Activated B cell treated with CpG ODN at 0.5 μM for 24 hours (primary cell): ENCODE data around the gene ZCCHC2. TPM values are rescaled to one million over a fixed set of nuclear protein-coding genes. Genes with fewer than 3 reads are reported as not detected.

Experiments
- ATAC-seq: fragments of 200-7000 bp; cut with Tn5 transposase; one replicate; pipeline ENCODE4 v1.10.0; 2021; ENCODE audit warnings: low read depth, mild to moderate bottlenecking, moderate library complexity
- CTCF ChIA-PET: fragments of 350-600 bp; sonication (Branson Sonifier 250); formaldehyde crosslinking; loops from one replicate; lab custom pipeline; 2021; ENCODE audit warnings: antibody characterized with exemption; lab: Charles Lee
- POLR2A ChIA-PET: fragments of 350-600 bp; sonication (Branson Sonifier 250); formaldehyde crosslinking; loops from one replicate; lab custom pipeline; 2021; ENCODE audit warnings: antibody characterized with exemption; lab: Charles Lee
- DNase-seq: peaks from one replicate; pipeline ENCODE4 v3.0.0; 2022
- H3K27ac Mint-ChIP-seq: one replicate; pipeline ENCODE4 v1.8.0; 2020; ENCODE audit warnings: mixed read lengths
- H3K27me3 Mint-ChIP-seq: one replicate; pipeline ENCODE4 v1.8.0; 2021; ENCODE audit warnings: mixed read lengths
- H3K36me3 Mint-ChIP-seq: one replicate; pipeline ENCODE4 v1.8.0; 2021; ENCODE audit warnings: low read depth, mixed read lengths
- H3K4me1 Mint-ChIP-seq: one replicate; pipeline ENCODE4 v1.8.0; 2021; ENCODE audit warnings: mixed read lengths
- H3K4me3 Mint-ChIP-seq: one replicate; pipeline ENCODE4 v1.8.0; 2020; ENCODE audit warnings: mild to moderate bottlenecking, mixed read lengths
- H3K9me3 Mint-ChIP-seq: one replicate; pipeline ENCODE4 v1.8.0; 2020; ENCODE audit warnings: mixed read lengths
- CTCF ChIP-seq: fragments of 200-600 bp; IDR thresholded peaks from one replicate; pipeline ENCODE4 v1.8.0; 2022; ENCODE audit warnings: antibody characterized with exemption, mild to moderate bottlenecking
- intact Hi-C: fragments of 100-400 bp; cut with micrococcal nuclease; formaldehyde crosslinking; loops from one replicate; pipeline ENCODE4 v1.15.1; 2024
- total RNA-seq: library from RNA; stranded (reverse); gene quantifications from 2 replicates; pipeline ENCODE4 v1.2.3, GENCODE V29; 2022

Gene ZCCHC2
- total RNA-seq, 1 donor from 2014 or later = 29.4 TPM

- Mint-ChIP-seq H3K9me3 (no peaks in the 10 kb centered on the region), H3K4me3 (no peak overlapping the region), H3K27me3 (peaks cover 41% of the 10 kb centered on the region), H3K4me1 (no peaks in the 10 kb centered on the region), H3K27ac (no peak overlapping the region), H3K36me3 (no peaks in the 10 kb centered on the region)
- no peak for TF ChIP-seq CTCF
- DNase-seq = no peak
- ChIA-PET POLR2A (no interaction called here), CTCF (no interaction called here)
- no peak for ATAC-seq
- intact Hi-C loops = no loop called here
Observed at GRCh38 chr18:62603211-62603610, 80.4 kb downstream of the ZCCHC2 start.

- ChIA-PET CTCF (no interaction called here), POLR2A (no interaction called here)
- ATAC-seq = no peak
- H3K27me3 Mint-ChIP-seq = peaks cover 34% of the 10 kb centered on the region
- no peaks in the 10 kb centered on the region for H3K4me1 Mint-ChIP-seq
- DNase-seq = no peak
- no peak for TF ChIP-seq CTCF
- intact Hi-C loops = no loop called here
- no peak overlapping the region for H3K4me3 Mint-ChIP-seq
- no peaks in the 10 kb centered on the region for H3K9me3 Mint-ChIP-seq
- no peaks in the 10 kb centered on the region for H3K36me3 Mint-ChIP-seq
- no peak overlapping the region for H3K27ac Mint-ChIP-seq
Observed at GRCh38 chr18:62603979-62604378, 81.2 kb downstream of the ZCCHC2 start.

GRCh38 chr18:62605685-62606084, 82.9 kb downstream of the ZCCHC2 start:
- intact Hi-C loops = no loop called here
- Mint-ChIP-seq H3K27me3 (peaks cover 21% of the 10 kb centered on the region), H3K9me3 (no peaks in the 10 kb centered on the region), H3K4me1 (no peaks in the 10 kb centered on the region), H3K36me3 (no peaks in the 10 kb centered on the region), H3K27ac (no peak overlapping the region), H3K4me3 (no peak overlapping the region)
- DNase-seq = no peak
- ChIA-PET CTCF (no interaction called here), POLR2A (no interaction called here)
- no peak for TF ChIP-seq CTCF
- no peak for ATAC-seq

GRCh38 chr18:62606106-62606505, 83.3 kb downstream of the ZCCHC2 start:
- CTCF ChIA-PET = no interaction called here
- Mint-ChIP-seq H3K36me3 (no peaks in the 10 kb centered on the region), H3K27ac (no peak overlapping the region), H3K4me3 (no peak overlapping the region), H3K27me3 (peaks cover 20% of the 10 kb centered on the region), H3K4me1 (no peaks in the 10 kb centered on the region), H3K9me3 (no peaks in the 10 kb centered on the region)
- intact Hi-C loops = no loop called here
- DNase-seq (no peak), ATAC-seq (no peak)
- no peak for TF ChIP-seq CTCF
- POLR2A ChIA-PET = no interaction called here

GRCh38 chr18:62607302-62607701, 84.5 kb downstream of the ZCCHC2 start:
- intact Hi-C loops = no loop called here
- Mint-ChIP-seq H3K27me3 (peaks cover 10% of the 10 kb centered on the region), H3K4me3 (no peak overlapping the region), H3K36me3 (no peaks in the 10 kb centered on the region), H3K9me3 (no peaks in the 10 kb centered on the region), H3K4me1 (no peaks in the 10 kb centered on the region), H3K27ac (no peak overlapping the region)
- no peak for ATAC-seq
- POLR2A ChIA-PET = no interaction called here
- CTCF ChIA-PET = no interaction called here
- DNase-seq = no peak
- TF ChIP-seq CTCF = no peak
